ENCODE results near the gene MAP3K20.

GRCh38 chr2:173119944-173120343, 44.3 kb downstream of the MAP3K20 start:
- no peak for TF ChIP-seq CTCF (IDR thresholded peaks at IDR 0.05; ENCODE audit: control extremely low read depth in 1 of 3, insufficient read depth in 1 of 3, low read depth in 1 of 3, low read length in 3 of 3)
- TF ChIP-seq HDAC6 (IDR thresholded peaks at IDR 0.05; ENCODE audit: low read depth, low read length) = no peak
- no peak for TF ChIP-seq USF2 (IDR thresholded peaks at IDR 0.05; ENCODE audit: low read length)
- no peak for TF ChIP-seq POLR2A (IDR thresholded peaks at IDR 0.05; ENCODE audit: control extremely low read depth in 1 of 2, low read depth in 2 of 2, low read length in 2 of 2)
- TF ChIP-seq CEBPB (IDR thresholded peaks at IDR 0.05; ENCODE audit: low read depth, low read length) = no peak
- TF ChIP-seq BRCA1 (IDR thresholded peaks at IDR 0.05; ENCODE audit: low read depth, low read length) = no peak
- TF ChIP-seq TAF7 (optimal IDR thresholded peaks at IDR 0.05; ENCODE audit: borderline replicate concordance, low read depth, low read length) = no peak
- TF ChIP-seq E2F6 (IDR thresholded peaks at IDR 0.05) = no peak
- TF ChIP-seq ZNF274 (IDR thresholded peaks at IDR 0.05; ENCODE audit: borderline replicate concordance, extremely low read depth, low read length) = no peak
- no peak for TF ChIP-seq POLR2AphosphoS5 (IDR thresholded peaks at IDR 0.05; ENCODE audit: low read depth, low read length)

Data from H1 (cell line).